GM12891 (cell line): Measurements from ENCODE around the gene CHKA.

ENCODE experiments used
- DNase-seq: peaks from one replicate; pipeline ENCODE4 v3.0.0; 2011; ENCODE audit warnings: low spot score; ENCODE audit not compliant: insufficient read length
- FAIRE-seq: peaks from 2 replicates; lab custom pipeline; 2011; peaks lifted over from hg19 to GRCh38; lab: Jason Lieb, UNC
- PAX5 ChIP-seq: IDR thresholded peaks from 2 replicates; pipeline ENCODE4 v1.6.1; 2011; ENCODE audit warnings: low read length, moderate library complexity, mild to moderate bottlenecking; ENCODE audit not compliant: insufficient read depth, severe bottlenecking
- POLR2A ChIP-seq: IDR thresholded peaks from 2 replicates; pipeline ENCODE4 v1.6.1; 2011; ENCODE audit warnings: low read depth, low read length, control low read depth
- POLR2AphosphoS5 ChIP-seq: IDR thresholded peaks from 2 replicates; pipeline ENCODE4 v1.6.1; 2011; ENCODE audit warnings: low read depth, low read length, control low read depth
- POU2F2 ChIP-seq: IDR thresholded peaks from 2 replicates; pipeline ENCODE4 v1.6.1; 2011; ENCODE audit warnings: low read depth, mild to moderate bottlenecking, control low read depth, low read length, moderate library complexity
- SPI1 ChIP-seq: IDR thresholded peaks from 2 replicates; pipeline ENCODE4 v1.6.1; 2011; ENCODE audit warnings: low read depth, low read length, control low read depth
- TAF1 ChIP-seq: IDR thresholded peaks from 2 replicates; pipeline ENCODE4 v1.6.1; 2011; ENCODE audit warnings: low read depth, low read length, control low read depth

Gene CHKA

DNA sequence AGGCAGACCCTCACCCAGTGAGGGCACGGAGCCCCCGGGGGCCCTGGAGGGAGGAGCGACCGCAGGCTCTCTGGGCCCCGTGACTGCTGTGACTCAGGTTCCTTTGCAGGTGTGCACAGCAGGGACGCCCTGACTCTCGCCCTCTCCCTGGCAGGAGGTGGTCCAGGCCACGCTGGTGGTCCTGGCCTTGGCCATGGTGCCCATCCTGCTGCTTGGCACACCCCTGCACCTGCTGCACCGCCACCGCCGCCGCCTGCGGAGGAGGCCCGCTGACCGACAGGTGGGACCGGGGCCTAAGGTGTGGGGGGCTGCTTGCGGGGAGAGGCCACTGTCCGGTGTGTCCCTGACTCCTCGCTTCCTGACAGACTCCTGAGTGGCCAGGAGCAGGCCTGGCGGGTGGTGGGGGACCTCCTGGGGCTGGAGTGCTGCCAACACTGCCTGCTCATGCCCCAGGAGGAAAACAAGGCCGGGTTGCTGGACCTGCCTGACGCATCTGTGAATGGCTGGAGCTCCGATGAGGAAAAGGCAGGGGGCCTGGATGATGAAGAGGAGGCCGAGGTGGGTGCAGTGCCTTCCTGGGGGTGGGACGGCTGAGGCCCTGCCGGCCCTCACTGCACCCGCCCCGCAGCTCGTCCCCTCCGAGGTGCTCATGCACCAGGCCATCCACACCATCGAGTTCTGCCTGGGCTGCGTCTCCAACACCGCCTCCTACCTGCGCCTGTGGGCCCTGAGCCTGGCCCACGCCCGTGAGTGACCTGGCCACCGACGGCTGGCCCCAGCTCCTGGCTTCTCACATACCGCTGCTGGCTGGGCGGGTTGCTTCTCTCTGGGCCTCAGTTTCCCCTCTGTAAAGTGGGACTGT, 71.4 kb downstream of the CHKA start:
- no peak for DNase-seq

DNA sequence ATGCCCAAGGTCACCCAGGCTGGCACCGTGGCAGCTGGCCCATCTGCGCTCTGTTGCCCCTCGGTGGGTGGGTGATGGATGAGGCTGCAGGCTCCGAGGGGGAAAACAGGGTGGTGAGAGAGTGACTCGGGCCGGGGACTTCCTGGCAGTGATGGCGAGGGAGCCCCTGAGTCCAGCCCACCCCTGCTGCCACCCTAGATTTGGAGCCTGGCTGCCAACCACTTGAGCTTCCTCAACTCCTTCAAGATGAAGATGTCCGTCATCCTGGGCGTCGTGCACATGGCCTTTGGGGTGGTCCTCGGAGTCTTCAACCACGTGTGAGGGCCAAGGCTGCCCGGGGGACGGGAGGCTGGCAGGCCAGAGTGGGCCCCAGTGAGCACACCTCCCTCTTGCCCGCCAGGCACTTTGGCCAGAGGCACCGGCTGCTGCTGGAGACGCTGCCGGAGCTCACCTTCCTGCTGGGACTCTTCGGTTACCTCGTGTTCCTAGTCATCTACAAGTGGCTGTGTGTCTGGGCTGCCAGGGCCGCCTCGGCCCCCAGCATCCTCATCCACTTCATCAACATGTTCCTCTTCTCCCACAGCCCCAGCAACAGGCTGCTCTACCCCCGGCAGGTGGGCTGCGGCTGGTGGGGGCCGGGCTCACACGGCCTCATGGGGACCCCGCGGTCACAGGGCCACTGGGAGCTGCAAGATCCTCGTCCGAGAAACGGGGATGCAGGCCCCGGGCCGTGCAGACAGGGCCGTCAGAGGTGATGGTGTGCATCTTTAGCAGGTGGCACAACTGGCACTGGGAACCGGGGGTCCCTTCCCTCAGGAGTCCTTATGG, 72.3 kb downstream of the CHKA start:
- FAIRE-seq (no peak), DNase-seq (no peak)
- TF ChIP-seq SPI1: no peak
- no peak for TF ChIP-seq TAF1
- no peak for TF ChIP-seq POLR2A
- TF ChIP-seq POU2F2: no peak
- no peak for TF ChIP-seq PAX5
- TF ChIP-seq POLR2AphosphoS5: no peak

More for the DNA sequence above, 71.4 kb downstream of the CHKA start:
- FAIRE-seq: no peak
- TF ChIP-seq POLR2A: no peak
- TF ChIP-seq POU2F2: no peak
- no peak for TF ChIP-seq PAX5
- no peak for TF ChIP-seq TAF1
- no peak for TF ChIP-seq POLR2AphosphoS5
- no peak for TF ChIP-seq SPI1

DNA sequence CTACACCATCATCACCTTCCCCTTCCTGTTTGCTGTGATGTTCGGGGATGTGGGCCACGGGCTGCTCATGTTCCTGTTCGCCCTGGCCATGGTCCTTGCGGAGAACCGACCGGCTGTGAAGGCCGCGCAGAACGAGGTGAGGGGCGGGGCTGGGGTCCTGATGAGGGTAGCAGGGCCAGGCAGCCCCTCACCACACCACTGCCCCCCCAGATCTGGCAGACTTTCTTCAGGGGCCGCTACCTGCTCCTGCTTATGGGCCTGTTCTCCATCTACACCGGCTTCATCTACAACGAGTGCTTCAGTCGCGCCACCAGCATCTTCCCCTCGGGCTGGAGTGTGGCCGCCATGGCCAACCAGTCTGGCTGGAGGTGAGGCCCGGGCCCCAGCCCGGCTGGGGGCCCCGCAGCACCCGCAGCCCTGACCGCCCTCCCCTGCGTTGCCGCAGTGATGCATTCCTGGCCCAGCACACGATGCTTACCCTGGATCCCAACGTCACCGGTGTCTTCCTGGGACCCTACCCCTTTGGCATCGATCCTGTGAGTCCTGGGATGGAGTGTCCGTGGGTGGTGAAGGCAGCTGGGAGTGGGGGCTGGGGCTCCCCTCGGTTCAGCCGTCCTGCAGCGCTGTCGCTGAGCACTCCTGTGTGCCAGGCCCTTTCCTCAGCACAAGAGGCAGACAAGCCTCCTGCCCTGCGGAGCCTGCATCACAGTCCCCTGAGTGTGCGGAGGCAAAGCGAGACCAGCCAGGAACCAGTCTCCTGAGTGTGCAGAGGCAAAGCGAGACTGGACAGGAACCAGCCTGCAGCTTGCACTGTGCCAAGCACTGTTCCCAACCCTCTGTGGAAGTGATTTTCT, 73.5 kb downstream of the CHKA start:
- FAIRE-seq (no peak), DNase-seq (no peak)
- TF ChIP-seq TAF1 (no peak), SPI1 (no peak), POLR2A (no peak), POLR2AphosphoS5 (no peak), PAX5 (no peak), POU2F2 (no peak)

DNA sequence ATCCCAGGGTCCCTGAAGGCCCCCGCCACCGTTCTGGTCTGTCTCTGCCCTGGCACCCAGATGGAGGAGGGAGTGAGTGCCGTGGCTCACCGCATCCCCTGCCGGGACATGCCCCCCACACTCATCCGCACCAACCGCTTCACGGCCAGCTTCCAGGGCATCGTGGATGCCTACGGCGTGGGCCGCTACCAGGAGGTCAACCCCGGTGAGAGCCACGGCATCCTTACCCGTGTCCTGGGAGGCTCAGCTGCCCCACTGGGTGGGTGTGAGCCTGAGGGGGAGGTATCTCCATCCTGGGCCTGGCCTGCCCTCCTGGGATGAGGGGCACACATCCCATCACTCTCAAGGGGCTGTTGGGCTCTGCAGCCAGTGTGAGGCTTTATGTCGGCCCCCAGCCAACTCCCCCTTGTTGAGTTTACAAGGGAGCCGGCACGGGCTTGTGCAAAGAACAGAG, 76.3 kb downstream of the CHKA start:
- no peak for FAIRE-seq
- no peak for DNase-seq
- TF ChIP-seq POLR2AphosphoS5 (no peak), POU2F2 (no peak), SPI1 (no peak), TAF1 (no peak)

DNA sequence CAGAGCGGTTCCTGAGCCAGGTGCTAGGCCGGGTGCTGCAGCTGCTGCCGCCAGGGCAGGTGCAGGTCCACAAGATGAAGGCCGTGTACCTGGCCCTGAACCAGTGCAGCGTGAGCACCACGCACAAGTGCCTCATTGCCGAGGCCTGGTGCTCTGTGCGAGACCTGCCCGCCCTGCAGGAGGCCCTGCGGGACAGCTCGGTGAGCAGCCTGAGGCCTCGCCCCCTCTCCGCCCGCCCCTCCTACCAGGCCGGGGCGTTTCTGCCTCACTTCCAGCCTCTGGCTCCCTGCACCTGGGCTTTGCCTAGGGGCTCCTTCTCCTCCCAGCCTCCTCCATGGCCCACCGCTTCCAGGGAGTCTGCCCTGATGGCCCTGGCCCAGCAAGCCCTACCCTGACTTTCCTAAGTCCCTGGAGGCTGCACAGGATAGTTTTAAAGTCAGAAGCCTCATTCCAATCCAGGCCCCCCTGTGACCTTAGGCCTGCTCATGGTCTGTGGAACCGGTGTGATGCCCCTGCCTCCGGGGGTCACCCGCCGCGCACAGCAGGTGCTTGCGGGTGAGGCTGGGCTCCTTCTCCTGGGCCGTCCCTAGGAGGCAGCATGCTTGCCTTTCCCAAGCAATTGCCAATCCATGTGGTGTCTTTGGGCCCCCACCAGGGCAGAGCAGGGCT, 76.9 kb downstream of the CHKA start:
- FAIRE-seq (no peak), DNase-seq (no peak)
- TF ChIP-seq POLR2A (no peak), POU2F2 (no peak), PAX5 (no peak), SPI1 (no peak), TAF1 (no peak), POLR2AphosphoS5 (no peak)

DNA sequence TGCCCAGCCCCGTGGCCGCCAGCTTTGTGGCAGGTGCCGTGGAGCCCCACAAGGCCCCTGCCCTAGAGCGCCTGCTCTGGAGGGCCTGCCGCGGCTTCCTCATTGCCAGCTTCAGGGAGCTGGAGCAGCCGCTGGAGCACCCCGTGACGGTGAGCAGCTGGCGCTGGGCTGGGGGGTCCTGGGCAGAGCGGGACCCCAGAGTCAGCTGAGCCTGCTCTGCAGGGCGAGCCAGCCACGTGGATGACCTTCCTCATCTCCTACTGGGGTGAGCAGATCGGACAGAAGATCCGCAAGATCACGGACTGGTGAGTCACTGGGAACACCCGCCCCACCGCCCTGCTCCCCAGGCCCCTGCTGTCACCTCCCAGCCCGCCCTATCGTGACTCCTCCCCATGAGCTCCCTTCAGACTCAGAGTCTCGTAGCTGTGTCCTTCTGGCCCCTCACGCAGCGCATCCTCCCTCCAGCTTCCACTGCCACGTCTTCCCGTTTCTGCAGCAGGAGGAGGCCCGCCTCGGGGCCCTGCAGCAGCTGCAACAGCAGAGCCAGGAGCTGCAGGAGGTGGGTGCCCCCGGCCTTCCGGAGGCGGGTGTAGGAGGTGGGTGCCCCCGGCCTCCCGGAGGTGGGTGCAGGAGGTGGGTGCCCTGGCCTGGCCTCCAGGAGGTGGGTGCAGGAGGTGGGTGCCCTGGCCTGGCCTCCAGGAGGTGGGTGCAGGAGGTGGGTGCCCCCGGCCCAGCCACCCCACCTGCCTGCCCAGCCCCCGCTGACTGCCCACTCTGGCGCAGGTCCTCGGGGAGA, 77.6 kb downstream of the CHKA start:
- no peak for DNase-seq
- FAIRE-seq: no peak
- TF ChIP-seq SPI1 (no peak), PAX5 (no peak), TAF1 (no peak), POU2F2 (no peak), POLR2A (no peak), POLR2AphosphoS5 (no peak)

DNA sequence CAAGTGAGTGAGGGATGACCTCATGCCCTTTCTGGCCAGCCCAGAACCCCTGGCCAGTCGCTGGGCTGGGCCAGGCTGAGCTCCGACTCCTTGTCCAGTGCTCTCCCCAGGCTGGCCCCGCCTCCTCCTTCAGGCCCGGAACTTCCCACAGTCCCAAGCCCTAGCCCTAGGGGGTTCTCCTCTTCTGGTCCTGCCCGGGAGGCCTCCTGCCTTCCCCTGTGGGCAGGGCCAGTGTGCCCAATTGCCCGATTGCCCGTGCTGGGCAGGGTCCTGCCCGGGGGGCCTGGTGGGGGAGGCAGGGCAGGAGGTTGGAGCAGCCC, 78.2 kb downstream of the CHKA start:
- DNase-seq (no peak), FAIRE-seq (no peak)
- TF ChIP-seq SPI1 (no peak), POLR2AphosphoS5 (no peak), POLR2A (no peak), TAF1 (no peak), POU2F2 (no peak), PAX5 (no peak)
